ENCODE results near the gene ILKAP.

- TF ChIP-seq CTCF (IDR thresholded peaks at IDR 0.05) (no peak), POLR2A (IDR thresholded peaks at IDR 0.05) (no peak), POLR2AphosphoS5 (IDR thresholded peaks at IDR 0.05) (no peak)
These were observed 17.5 kb upstream of the ILKAP start for GRCh38 chr2:238220892-238221521.
